GM18498 (cell line): ENCODE results near the gene RNF214.
A peak's percentile ranks its signal among the peaks of the same experiment; 100 is the strongest.
"Not testable (repeated sequence)": the region's sequence is repeated elsewhere in the genome, so short reads cannot be mapped to it uniquely, and the experiment has no call there.

ENCODE experiments used
- ATAC-seq: cut with Tn5 transposase; IDR thresholded peaks from one replicate; pipeline ENCODE4 v1.9.1; 2021; ENCODE audit warnings: mild to moderate bottlenecking, moderate library complexity; ENCODE audit not compliant: unreplicated experiment

The RNF214 gene

GRCh38 chr11:117232092-117232878 lies at the start of gene RNF214:
Gene RNF214, plus strand, starts transcription at chr11:117232671. Its CDS starts 1,602 bp downstream, at chr11:117234273.
- peak; percentile 76 for ATAC-seq

DNA sequence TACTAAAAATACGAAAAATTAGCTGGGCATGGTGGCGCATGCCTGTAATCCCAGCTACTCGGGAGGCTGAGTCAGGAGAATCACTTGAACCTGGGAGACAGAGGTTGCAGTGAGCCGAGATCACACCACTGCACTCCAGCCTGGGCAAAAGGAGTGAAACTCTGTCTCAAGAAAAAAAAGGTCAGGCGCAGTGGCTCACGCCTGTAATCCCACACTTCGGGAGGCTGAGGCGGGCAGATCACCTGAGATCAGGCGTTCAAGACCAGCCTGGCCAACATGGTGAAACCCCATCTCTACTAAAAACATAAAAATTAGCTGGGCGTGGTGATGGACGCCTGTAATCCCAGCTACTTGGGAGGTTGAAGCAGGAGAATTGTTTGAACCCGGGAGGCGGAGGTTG lies 49.3 kb upstream of the RNF214 start:
- ATAC-seq: not testable (repeated sequence)

DNA sequence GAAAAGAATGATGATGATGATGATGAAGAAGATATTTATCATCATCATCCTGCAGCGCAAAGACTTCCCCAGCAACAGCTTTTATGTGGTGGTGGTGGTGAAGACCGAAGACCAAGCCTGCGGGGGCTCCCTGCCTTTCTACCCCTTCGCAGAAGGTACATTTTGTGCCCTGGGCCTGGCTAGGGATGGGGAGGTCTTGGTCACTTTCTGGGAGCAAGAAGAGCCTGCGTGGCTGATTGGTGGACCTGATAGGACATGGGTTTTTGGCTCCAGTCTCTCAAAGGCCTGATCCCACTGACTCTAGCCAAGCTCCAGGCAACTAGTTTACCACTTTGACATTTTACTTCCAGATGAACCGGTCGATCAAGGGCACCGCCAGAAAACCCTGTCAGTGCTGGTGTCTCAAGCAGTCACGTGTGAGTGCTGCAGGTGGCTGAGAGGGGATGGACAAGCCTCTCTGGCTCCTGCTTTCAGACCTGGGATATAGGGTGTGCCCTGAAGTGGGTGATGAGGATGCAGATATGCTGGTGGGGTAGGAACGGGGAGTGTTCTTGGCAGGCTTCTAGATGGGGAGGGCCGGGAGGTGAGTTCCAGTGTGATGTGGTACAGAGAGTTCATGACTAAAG lies 48.6 kb upstream of the RNF214 start:
- no peak for ATAC-seq

DNA sequence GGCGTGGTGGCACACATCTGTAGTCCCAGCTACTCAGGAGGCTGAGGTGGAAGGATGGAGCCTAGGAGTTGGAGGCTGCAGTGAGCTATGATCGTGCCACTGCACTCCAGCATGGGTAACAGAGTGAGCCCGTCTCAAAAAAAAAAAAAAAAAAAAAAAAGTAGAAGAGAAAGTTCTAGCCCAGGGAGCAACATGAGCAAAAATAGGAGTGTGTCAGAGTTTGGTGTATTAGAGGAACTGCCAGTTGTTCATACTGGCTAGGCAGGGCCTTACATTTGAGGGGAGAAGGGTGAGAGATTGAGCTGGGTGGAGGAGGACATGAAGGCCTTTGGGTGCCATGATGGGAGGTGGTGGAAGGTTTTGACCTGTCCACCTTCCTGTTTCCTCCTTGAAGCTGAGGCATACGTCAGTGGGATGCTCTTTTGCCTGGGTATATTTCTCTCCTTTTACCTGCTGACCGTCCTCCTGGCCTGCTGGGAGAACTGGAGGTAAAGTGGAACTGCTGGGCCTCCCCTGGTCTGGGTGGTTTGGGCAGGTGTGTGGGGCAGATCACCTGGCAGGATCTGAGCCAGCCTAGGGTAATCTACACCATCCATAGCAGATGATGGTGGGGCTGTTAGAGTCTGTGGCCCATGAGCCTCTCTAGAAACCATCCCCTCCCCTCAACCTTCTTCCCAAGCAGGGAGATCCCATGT lies 46.6 kb upstream of the RNF214 start:
- no peak for ATAC-seq

DNA sequence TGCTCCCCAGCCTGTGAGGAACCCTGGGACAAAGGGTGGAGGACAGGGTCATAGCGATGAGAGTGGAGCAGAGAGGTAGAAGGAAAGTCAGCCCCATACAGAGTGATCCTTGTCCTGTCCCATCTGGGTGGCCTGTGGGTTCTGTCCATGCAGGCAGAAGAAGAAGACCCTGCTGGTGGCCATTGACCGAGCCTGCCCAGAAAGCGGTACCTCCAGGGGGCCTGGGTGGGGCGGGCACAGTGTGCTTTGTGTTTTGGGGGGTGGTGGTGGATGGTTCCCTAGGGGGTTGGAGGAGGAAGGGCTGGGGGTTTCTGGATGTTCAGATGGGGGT lies 46.1 kb upstream of the RNF214 start:
- no peak for ATAC-seq

DNA sequence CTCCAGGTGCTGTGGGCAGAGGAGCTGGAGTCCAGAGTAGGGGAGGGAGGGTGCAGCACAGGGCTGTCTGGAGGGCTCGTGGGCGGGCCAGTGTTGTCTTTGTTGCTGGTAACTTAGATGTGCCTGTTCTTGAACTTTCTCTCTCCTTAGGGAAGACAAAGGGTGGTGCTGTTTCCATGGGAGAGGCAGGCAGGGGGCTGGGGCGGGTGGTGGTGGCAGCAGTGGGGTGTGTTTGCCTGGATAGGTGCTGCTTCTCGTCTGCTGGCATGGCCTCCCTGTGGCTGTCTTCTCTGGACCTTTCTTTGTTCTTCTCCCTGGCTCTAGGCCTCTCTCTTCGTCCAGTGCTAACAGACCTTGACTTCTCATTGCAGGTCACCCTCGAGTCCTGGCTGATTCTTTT lies 45.5 kb upstream of the RNF214 start:
- no peak for ATAC-seq

DNA sequence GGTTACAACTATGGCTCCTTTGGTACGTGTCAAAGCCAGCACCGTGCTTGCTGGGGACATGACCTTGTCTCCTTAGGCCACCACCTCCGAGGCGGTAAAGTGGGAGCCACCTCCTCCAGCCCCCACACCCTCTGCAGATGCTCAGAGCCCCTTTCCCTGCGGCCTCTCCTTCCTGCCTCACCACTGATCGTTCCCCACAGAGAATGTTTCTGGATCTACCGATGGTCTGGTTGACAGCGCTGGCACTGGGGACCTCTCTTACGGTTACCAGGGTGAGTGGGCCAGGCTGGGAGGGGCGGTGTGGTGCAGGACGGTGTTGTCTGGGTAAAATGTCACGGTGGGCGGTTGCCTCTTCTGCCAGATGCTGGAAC lies 45.1 kb upstream of the RNF214 start:
- no peak for ATAC-seq

GRCh38 chr11:117187799-117188481 lies 44.5 kb upstream of the RNF214 start:
- ATAC-seq: no peak

- no peak for ATAC-seq
Measured at GRCh38 chr11:117188620-117189081, 43.8 kb upstream of the RNF214 start.

GRCh38 chr11:117189191-117189940 lies 43.1 kb upstream of the RNF214 start:
- ATAC-seq: peak; percentile 56

GRCh38 chr11:117189941-117190544 lies 42.4 kb upstream of the RNF214 start:
- no peak for ATAC-seq

- ATAC-seq: no peak
Measured at GRCh38 chr11:117191680-117192400, 40.6 kb upstream of the RNF214 start.

DNA sequence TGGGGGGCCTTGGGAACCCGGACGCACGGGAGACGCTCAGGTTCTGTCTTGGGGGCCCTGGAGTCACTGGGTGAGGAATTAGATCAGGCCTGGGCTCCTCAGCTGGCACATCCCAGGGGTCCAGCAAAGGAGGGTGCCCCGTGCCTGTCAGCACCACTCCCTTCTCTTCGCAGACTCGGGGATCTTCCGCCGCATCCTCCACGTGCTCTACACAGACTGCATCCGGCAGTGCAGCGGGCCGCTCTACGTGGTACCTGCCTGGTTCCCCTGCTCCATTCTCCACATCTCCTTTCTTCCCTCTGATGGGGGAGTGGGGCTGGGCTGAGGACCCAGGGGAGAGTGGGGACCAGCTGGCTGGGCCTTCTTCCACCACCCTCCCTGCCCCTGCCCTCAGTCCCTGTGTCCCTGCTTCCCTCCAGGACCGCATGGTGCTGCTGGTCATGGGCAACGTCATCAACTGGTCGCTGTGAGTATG lies 40.0 kb upstream of the RNF214 start:
- ATAC-seq: no peak

DNA sequence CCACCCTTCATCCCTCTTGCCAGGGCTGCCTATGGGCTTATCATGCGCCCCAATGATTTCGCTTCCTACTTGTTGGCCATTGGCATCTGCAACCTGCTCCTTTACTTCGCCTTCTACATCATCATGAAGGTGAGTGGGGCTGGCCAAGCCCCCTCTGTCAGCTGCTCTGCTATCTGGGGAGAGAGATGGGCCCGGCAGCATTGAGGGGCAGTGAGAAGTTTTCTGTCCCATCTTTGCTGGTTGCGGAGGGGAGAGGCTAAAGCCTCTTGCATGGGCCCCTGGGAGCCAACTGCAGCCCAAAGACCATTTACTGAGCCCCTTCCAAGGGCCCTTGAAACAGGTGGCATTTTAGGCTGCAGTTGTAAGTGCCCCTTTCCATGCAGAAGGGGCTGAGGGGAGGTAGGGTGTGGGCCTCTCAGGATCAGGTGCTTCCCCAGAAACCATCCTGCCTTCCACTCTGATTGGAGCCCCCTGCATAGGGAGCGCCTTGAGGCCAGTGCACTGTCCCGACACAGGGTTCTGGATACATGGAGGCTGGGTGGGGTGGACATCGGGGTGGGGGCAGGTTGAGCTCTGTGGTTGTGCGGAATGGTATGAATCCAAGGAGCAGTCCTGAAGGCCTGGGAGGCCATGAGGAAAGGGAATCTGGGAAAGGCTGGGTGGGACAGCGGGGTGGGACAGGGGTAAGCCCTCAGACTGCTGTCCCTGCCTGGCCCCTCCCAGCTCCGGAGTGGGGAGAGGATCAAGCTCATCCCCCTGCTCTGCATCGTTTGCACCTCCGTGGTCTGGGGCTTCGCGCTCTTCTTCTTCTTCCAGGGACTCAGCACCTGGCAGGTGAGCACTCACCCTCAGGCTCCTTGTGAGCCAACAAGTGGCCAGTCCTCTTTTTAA lies 39.1 kb upstream of the RNF214 start:
- no peak for ATAC-seq

DNA sequence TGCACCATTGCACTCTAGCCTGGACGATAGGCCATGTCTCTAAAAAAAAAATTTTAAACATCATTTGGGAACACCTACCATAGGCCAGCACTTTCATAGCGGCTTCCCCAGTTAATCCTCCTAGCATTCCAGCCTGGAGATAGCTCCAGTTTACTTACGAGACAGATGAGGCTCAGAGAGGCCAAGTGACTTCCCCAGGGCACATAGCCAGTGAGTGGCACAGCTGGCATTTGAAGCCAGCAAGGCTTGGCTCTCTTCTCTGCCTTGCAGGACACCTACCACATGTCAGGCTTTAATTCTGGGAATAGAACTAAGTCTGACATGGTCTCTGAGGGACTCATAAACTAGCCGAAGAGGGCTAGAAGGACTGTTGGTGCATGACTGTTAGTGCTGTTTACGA lies 38.2 kb upstream of the RNF214 start:
- ATAC-seq: no peak

DNA sequence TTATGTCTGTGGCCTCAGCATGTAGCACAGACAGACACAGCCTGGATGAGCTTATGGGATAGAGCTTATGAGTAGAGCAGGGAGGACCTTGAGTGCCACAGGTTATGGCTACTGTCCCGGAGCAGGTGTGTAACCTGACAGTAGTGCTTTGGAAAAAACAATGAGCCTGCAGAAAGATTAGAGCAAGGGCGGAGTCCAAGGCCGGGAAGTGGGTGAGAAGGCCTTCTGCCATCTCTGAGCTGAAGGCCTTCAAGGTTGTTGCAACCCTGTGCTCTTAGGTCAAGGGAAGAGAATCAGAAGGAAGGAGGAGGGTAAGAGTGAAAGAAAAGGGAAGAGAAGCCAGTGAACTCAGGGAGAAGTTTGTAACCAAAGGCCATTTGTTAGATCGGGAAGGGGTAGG lies 37.2 kb upstream of the RNF214 start:
- no peak for ATAC-seq

DNA sequence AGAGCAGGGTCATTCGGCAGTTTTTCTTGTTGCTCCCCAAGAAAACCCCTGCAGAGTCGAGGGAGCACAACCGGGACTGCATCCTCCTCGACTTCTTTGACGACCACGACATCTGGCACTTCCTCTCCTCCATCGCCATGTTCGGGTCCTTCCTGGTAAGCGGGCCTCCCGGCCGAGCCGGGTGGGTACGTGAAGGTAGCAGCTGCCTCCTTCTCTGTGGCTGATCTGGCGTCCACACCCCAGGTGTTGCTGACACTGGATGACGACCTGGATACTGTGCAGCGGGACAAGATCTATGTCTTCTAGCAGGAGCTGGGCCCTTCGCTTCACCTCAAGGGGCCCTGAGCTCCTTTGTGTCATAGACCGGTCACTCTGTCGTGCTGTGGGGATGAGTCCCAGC lies 36.7 kb upstream of the RNF214 start:
- no peak for ATAC-seq

- ATAC-seq: no peak
Measured at GRCh38 chr11:117197006-117197405, 35.5 kb upstream of the RNF214 start.
